ENCODE measurements around the gene ABCB10. TPM values are rescaled to one million over a fixed set of nuclear protein-coding genes. Genes with fewer than 3 reads are reported as not detected.

Gene ABCB10
- total and polyA plus RNA-seq, 2 experiments from 2014 or later, result 4.7 to 9.7 TPM

GRCh38 chr1:229578168-229579058 lies 19.9 kb upstream of the ABCB10 start:
- Histone ChIP-seq H4K20me1 (replicated peaks; ENCODE audit: insufficient read depth) (no peaks in the 10 kb centered on the region), H3K27ac (ENCODE audit: low read depth) (no peak overlapping the region), H3K4me2 (no peak overlapping the region), H2AFZ (peak overlapping the region; percentile 97), H3F3A (replicated peaks; ENCODE audit: low read depth) (no peaks in the 10 kb centered on the region), H3K79me2 (replicated peaks; ENCODE audit: insufficient read depth) (no peaks in the 10 kb centered on the region), H3K9me2 (ENCODE audit: insufficient read depth) (no peaks in the 10 kb centered on the region), H3K4me1 (ENCODE audit: insufficient read depth) (no peaks in the 10 kb centered on the region), H3K36me3 (ENCODE audit: insufficient read depth) (no peaks in the 10 kb centered on the region), H3K4me3 (no peak overlapping the region), H3K27me3 (ENCODE audit: insufficient read depth) (no peaks in the 10 kb centered on the region)
- Mint-ChIP-seq H3K4me1 (peaks cover 9% of the 10 kb centered on the region), H3K4me3 (no peak overlapping the region), H3K9me3 (no peaks in the 10 kb centered on the region; the same call in 2 of the 3 replicates), H3K27ac (no peak overlapping the region), H3K36me3 (ENCODE audit: low read depth) (no peaks in the 10 kb centered on the region), H3K27me3 (ENCODE audit: insufficient read depth, low read depth, poor library complexity) (peaks cover 3% of the 10 kb centered on the region)
- TF ChIP-seq ZNF331 (CRISPR knock-in tag; IDR thresholded peaks at IDR 0.05; ENCODE audit: low read depth), result no peak
- no peak for TF ChIP-seq POLR2AphosphoS5 (IDR thresholded peaks at IDR 0.05; ENCODE audit: low read depth)
- TF ChIP-seq EZH2 (IDR thresholded peaks at IDR 0.05; ENCODE audit: low read depth, unreplicated experiment), result no peak
- TF ChIP-seq JUNB (IDR thresholded peaks at IDR 0.05; ENCODE audit: unreplicated experiment), result no peak
- TF ChIP-seq EZH2phosphoT487 (IDR thresholded peaks at IDR 0.05; ENCODE audit: unreplicated experiment), result no peak
- no peak for TF ChIP-seq STAT1 (IDR thresholded peaks at IDR 0.05; ENCODE audit: unreplicated experiment)
- TF ChIP-seq CREB1 (CRISPR knock-in tag; IDR thresholded peaks at IDR 0.05; ENCODE audit: low read depth), result no peak
- TF ChIP-seq, protein P1, sequence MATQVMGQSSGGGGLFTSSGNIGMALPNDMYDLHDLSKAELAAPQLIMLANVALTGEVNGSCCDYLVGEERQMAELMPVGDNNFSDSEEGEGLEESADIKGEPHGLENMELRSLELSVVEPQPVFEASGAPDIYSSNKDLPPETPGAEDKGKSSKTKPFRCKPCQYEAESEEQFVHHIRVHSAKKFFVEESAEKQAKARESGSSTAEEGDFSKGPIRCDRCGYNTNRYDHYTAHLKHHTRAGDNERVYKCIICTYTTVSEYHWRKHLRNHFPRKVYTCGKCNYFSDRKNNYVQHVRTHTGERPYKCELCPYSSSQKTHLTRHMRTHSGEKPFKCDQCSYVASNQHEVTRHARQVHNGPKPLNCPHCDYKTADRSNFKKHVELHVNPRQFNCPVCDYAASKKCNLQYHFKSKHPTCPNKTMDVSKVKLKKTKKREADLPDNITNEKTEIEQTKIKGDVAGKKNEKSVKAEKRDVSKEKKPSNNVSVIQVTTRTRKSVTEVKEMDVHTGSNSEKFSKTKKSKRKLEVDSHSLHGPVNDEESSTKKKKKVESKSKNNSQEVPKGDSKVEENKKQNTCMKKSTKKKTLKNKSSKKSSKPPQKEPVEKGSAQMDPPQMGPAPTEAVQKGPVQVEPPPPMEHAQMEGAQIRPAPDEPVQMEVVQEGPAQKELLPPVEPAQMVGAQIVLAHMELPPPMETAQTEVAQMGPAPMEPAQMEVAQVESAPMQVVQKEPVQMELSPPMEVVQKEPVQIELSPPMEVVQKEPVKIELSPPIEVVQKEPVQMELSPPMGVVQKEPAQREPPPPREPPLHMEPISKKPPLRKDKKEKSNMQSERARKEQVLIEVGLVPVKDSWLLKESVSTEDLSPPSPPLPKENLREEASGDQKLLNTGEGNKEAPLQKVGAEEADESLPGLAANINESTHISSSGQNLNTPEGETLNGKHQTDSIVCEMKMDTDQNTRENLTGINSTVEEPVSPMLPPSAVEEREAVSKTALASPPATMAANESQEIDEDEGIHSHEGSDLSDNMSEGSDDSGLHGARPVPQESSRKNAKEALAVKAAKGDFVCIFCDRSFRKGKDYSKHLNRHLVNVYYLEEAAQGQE (IDR thresholded peaks at IDR 0.05; ENCODE audit: unreplicated experiment), result no peak
- TF ChIP-seq, protein P2, sequence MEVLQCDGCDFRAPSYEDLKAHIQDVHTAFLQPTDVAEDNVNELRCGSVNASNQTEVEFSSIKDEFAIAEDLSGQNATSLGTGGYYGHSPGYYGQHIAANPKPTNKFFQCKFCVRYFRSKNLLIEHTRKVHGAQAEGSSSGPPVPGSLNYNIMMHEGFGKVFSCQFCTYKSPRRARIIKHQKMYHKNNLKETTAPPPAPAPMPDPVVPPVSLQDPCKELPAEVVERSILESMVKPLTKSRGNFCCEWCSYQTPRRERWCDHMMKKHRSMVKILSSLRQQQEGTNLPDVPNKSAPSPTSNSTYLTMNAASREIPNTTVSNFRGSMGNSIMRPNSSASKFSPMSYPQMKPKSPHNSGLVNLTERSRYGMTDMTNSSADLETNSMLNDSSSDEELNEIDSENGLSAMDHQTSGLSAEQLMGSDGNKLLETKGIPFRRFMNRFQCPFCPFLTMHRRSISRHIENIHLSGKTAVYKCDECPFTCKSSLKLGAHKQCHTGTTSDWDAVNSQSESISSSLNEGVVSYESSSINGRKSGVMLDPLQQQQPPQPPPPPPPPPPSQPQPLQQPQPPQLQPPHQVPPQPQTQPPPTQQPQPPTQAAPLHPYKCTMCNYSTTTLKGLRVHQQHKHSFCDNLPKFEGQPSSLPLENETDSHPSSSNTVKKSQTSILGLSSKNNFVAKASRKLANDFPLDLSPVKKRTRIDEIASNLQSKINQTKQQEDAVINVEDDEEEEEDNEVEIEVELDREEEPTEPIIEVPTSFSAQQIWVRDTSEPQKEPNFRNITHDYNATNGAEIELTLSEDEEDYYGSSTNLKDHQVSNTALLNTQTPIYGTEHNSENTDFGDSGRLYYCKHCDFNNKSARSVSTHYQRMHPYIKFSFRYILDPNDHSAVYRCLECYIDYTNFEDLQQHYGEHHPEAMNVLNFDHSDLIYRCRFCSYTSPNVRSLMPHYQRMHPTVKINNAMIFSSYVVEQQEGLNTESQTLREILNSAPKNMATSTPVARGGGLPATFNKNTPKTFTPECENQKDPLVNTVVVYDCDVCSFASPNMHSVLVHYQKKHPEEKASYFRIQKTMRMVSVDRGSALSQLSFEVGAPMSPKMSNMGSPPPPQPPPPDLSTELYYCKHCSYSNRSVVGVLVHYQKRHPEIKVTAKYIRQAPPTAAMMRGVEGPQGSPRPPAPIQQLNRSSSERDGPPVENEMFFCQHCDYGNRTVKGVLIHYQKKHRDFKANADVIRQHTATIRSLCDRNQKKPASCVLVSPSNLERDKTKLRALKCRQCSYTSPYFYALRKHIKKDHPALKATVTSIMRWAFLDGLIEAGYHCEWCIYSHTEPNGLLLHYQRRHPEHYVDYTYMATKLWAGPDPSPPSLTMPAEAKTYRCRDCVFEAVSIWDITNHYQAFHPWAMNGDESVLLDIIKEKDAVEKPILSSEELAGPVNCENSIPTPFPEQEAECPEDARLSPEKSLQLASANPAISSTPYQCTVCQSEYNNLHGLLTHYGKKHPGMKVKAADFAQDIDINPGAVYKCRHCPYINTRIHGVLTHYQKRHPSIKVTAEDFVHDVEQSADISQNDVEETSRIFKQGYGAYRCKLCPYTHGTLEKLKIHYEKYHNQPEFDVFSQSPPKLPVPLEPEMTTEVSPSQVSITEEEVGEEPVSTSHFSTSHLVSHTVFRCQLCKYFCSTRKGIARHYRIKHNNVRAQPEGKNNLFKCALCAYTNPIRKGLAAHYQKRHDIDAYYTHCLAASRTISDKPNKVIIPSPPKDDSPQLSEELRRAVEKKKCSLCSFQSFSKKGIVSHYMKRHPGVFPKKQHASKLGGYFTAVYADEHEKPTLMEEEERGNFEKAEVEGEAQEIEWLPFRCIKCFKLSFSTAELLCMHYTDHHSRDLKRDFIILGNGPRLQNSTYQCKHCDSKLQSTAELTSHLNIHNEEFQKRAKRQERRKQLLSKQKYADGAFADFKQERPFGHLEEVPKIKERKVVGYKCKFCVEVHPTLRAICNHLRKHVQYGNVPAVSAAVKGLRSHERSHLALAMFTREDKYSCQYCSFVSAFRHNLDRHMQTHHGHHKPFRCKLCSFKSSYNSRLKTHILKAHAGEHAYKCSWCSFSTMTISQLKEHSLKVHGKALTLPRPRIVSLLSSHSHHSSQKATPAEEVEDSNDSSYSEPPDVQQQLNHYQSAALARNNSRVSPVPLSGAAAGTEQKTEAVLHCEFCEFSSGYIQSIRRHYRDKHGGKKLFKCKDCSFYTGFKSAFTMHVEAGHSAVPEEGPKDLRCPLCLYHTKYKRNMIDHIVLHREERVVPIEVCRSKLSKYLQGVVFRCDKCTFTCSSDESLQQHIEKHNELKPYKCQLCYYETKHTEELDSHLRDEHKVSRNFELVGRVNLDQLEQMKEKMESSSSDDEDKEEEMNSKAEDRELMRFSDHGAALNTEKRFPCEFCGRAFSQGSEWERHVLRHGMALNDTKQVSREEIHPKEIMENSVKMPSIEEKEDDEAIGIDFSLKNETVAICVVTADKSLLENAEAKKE (CRISPR knock-in tag; IDR thresholded peaks at IDR 0.05), result no peak
- TF ChIP-seq, protein P3, sequence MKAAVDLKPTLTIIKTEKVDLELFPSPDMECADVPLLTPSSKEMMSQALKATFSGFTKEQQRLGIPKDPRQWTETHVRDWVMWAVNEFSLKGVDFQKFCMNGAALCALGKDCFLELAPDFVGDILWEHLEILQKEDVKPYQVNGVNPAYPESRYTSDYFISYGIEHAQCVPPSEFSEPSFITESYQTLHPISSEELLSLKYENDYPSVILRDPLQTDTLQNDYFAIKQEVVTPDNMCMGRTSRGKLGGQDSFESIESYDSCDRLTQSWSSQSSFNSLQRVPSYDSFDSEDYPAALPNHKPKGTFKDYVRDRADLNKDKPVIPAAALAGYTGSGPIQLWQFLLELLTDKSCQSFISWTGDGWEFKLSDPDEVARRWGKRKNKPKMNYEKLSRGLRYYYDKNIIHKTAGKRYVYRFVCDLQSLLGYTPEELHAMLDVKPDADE (IDR thresholded peaks at IDR 0.05), result no peak
- no peak for TF ChIP-seq NANOG (IDR thresholded peaks at IDR 0.05; ENCODE audit: borderline replicate concordance)
- TF ChIP-seq CTCF (conservative IDR thresholded peaks at IDR 0.05; ENCODE audit: low read depth in 2 of 2), result no peak
- no peak for TF ChIP-seq ZNF114 (CRISPR knock-in tag; IDR thresholded peaks at IDR 0.05)
- peak; percentile 24 for ATAC-seq
- DNase-seq (ENCODE audit: low spot score), result no peak

Data from GM23338 (cell line).